Hematopoietic multipotent progenitor cell treated with erythropoietin and hydrocortisone succinate and interleukin-3 and kit ligand, for 6 days (in vitro differentiated cells): Measurements from ENCODE around the gene PFDN5.
"Not testable (repeated sequence)": the region's sequence is repeated elsewhere in the genome, so short reads cannot be mapped to it uniquely, and the experiment has no call there.

Source experiments
- DNase-seq: peaks from one replicate; pipeline ENCODE4 v3.0.0-alpha.2; 2015

Gene PFDN5

DNA sequence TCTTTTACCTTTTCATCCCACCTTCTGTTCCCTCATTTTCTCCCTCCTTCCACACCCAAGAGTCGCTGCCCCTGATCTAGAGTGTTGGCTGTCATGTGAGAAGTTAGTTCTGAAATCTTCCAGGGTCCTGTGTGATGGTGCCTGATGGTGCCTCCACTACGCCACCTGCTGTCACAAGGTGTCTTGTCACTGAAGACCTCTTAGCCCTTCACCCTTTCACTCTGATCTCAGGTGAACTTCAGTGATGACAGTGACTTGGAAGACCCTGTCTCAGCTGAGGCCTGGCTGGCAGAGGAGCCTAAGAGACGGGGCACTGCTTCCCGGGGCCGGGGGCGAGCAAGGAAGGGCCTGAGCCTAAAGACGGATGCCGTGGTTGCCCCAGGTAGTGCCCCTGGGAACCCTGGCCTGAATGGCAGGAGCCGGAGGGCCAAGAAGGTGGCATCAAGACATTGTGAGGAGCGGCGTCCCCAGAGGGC is 7.6 kb upstream of the PFDN5 start:
- DNase-seq = peak; percentile 88

DNA sequence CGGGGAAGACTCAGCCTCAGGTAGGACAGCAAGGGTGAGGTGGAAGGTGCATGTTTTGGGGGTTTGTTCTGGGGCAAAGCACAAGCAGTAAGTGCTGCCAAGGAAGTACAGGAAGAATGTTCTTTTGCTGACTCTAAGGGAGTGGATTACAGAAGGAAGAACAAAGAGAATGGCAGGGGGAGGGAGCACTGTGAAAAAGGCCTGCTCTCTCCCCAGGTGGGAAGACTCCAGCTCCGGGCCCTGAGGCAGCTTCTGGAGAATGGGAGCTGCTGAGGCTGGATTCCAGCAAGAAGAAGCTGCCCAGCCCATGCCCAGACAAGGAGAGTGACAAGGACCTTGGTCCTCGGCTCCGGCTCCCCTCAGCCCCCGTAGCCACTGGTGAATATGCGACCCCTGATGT is 7.0 kb upstream of the PFDN5 start:
- no peak for DNase-seq

DNA sequence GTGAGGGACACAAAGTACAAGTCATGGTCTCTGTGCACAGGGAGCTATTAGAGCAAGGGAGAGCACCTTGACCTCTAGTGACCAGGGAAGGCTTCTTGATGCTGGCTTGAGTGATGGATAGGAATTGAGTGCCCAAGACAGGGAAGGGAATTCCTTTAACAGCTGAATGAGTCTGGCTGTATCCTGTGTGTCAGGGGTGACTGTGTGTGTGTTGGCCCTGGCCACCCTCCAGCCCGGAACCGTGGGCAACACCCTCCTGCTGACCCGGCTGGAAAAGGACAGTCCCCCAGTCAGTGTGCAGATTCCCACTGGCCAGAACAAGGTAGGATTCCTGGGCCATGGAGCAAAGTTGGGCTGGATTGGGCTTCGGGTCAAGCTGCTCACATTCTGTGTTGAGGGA is 5.5 kb upstream of the PFDN5 start:
- no peak for DNase-seq

DNA sequence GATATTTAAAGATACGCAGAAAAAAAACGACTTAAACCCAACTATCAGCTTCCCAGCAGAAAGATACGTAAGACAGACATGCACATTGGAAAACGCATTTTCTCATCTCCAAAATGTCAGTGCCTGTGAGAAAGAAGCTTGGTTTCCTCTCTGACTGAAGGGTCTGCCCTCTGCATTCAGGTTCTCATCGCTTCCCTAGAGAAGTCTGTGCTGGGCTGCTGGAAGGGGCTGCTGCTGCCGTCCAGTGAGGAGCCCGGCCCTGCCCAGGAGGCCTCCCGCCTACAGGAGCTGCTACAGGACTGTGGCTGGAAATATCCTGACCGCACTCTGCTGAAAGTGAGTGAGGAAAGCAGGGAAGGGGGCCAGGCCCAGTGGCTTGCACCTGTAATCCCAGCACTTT is 4.7 kb upstream of the PFDN5 start:
- no peak for DNase-seq

DNA sequence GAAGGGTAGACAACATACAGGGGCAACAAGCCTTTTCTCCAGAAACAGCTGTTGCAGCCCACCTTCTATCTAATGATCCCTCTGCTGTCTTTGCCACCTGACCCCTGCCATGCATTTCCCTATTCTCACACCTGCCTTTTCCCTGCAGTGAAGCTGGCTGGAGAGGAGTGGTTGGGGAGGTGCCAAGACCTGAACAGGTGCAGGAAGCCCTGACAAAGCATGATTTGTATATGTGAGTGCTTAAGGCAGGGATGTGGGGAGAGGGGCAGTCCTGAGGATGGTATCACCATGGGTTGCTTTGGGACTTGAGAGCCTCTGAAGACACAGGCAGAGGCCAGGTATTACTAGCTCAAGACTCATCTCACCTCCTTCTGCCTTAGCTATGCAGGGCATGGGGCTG is 2.9 kb upstream of the PFDN5 start:
- no peak for DNase-seq

DNA sequence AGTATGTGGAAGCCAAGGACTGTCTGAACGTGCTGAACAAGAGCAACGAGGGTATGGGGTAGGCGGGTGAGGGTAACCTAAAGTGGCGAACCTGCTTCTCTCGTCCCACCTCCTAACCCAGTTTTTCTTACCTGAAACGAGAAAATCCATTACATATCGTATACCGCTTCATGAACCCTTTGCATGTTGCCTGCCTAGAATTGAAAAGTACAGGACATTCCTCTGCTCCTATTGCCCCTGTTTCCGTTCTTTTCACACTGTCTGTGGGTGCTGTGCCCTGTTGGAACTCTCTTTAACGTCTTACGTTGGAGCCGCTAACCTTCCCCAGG is 513 bp downstream of the PFDN5 start:
- peak; percentile 30 for DNase-seq

DNA sequence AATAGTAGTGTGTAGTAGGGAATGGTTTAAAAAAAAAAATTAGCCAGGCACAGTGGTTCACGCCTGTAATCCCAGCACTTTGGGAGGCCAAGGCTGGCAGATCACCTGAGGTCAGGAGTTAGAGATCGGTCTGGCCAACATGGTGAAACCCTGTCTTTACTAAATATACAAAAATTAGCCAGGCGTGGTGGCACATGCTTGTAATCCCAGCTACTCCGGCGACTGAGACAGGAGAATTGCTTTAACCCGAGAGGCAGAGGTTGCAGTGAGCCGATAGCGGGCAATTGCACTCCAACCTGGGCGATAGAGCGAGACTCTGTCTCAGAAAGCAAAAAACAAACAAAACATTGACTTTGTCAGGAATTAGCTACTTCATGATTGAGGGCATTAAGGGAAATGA is 1.8 kb downstream of the PFDN5 start:
- DNase-seq = not testable (repeated sequence)

DNA sequence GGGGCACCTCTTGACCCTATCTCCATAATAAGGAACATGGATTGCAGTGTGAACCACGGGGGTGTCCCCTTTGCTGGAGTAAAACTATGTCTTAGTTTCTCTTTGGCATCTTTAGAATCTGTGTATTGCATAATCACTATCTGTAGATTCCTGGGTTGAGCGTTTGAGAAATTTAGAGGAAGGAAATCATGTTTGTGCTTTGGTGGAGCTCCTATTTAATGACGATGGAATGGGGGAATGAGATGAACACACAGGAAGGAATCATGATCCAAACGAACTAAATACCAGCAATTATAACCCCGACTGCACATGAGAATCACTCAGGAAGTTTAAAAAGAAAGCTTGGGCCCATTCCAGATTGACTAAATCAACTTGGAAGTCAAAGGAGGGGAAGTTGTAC is 2.8 kb downstream of the PFDN5 start:
- peak; percentile 44 for DNase-seq

DNA sequence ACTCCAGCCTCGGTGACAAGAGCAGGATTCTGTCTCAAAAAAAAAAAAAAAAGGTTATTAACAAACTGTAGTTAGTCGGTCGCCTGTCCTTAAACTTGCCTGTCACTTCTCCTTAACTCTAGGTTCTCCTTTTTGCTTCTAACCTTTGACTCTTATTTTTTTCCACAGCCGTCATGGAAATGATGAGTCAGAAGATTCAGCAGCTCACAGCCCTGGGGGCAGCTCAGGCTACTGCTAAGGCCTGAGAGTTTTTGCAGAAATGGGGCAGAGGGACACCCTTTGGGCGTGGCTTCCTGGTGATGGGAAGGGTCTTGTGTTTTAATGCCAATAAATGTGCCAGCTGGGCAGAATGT is 3.7 kb downstream of the PFDN5 start:
- peak; percentile 72 for DNase-seq

DNA sequence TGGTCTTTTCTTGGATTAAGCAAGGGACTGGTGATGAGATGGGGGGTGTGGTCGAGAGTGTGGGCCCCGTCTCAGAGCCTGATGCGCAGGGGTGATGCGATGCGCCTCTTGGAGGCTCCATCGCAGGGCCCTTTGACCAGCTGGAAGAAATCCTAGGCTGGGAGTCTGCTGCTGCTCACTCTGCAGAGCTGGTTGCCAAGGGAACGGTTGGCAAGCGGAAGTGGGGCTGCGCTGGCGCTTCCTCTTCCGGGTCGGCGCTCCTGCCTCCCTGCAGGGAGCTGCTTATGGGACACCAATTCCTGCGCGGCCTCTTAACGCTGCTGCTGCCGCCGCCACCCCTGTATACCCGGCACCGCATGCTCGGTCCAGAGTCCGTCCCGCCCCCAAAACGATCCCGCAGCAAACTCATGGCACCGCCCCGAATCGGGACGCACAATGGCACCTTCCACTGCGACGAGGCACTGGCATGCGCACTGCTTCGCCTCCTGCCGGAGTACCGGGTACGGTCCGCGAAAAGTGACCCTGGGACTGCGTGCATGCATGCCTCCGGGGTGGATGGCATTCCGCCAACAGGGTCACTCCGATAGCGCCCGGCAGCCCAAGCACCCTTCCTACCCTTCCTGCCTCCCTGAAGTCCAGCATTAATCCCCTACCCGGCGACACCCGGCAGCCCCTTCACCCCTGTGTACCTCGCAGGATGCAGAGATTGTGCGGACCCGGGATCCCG is 4.3 kb downstream of the PFDN5 start, which contains the start of gene MYG1:
Gene MYG1, plus strand, starts transcription at position 242 of the 727 bp plus-strand sequence. Its CDS starts 43 bp downstream, at position 285.
- DNase-seq = peak; percentile 96

DNA sequence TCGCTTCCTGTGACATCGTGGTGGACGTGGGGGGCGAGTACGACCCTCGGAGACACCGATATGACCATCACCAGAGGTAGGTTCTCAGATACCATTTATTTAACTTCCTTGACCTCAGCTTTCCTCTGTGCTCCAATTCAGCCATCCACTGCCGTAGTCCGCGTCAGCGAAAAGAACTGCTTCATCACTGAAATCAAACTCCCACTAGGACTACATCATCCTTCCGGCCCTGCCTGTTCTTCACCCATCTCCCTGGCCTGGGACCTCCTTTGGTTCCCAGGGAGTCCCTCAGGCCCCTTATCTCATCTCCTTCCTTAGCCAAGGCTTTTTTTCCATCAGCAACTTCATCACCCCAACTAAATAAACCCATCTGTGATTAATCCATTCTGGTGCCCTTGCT is 4.8 kb downstream of the PFDN5 start:
- DNase-seq = peak; percentile 25

DNA sequence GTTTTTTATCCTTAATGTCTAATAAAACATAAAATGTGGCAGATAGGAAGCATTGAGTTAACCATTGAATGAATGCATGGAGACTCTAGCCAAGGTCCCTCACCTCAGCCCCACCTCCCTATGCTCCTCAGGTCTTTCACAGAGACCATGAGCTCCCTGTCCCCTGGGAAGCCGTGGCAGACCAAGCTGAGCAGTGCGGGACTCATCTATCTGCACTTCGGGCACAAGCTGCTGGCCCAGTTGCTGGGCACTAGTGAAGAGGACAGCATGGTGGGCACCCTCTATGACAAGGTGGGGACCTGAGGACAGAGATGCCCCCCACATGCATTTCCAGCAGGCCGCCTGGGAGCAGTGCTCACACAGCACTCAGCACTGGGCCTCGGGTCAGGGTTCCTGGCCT is 7.6 kb downstream of the PFDN5 start:
- DNase-seq = no peak

DNA sequence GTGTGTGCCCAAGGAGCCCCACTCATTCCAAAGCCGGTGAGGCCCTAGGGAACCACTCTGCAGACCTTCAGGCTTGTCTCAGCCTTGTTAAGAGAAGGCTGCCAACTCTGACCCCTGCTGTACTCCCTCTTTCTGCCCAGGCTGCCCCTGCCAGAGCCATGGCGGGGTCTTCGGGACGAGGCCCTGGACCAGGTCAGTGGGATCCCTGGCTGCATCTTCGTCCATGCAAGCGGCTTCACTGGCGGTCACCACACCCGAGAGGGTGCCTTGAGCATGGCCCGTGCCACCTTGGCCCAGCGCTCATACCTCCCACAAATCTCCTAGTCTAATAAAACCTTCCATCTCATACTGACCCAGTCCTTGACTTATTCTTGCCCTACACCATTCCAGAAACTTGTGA is 11.5 kb downstream of the PFDN5 start:
- no peak for DNase-seq

DNA sequence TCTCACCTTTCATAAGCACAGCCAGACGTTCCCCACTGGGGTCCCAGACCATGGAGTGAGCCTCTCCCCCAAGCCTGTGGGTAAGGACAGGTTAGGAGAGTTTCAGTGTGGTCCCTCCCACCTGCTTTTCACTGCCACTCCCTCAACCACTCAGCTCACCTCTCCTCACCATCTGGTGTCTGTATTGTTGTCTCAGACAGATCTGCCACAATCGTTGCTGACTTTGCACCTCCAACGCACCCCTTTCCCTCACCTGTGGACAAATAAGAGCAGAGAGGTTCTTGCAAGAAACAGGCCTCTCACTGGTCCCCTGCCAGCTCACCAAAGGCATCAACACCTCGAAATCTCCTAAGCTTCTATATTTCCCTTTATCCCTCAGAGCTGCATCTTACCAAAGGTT is 12.9 kb downstream of the PFDN5 start:
- no peak for DNase-seq

DNA sequence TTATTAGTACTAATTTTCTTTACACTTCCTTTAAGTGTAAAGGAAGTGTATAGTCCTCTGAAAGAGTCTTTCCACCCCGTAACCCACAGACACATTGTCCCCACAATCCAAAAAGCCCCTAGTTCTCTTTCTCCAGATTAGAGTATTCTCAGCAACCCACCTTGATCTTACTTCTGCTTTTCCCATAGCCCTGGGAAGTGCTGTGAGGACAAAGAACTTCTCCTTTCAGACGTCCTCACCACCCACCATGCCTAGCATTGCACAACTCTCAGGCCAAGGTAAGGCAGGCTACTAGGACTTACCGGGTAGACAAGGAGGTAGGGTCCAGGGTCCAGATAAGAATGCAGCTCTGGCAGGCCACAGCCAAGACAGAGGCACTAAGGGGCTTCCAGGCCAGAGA is 18.7 kb downstream of the PFDN5 start:
- DNase-seq = peak; percentile 30

DNA sequence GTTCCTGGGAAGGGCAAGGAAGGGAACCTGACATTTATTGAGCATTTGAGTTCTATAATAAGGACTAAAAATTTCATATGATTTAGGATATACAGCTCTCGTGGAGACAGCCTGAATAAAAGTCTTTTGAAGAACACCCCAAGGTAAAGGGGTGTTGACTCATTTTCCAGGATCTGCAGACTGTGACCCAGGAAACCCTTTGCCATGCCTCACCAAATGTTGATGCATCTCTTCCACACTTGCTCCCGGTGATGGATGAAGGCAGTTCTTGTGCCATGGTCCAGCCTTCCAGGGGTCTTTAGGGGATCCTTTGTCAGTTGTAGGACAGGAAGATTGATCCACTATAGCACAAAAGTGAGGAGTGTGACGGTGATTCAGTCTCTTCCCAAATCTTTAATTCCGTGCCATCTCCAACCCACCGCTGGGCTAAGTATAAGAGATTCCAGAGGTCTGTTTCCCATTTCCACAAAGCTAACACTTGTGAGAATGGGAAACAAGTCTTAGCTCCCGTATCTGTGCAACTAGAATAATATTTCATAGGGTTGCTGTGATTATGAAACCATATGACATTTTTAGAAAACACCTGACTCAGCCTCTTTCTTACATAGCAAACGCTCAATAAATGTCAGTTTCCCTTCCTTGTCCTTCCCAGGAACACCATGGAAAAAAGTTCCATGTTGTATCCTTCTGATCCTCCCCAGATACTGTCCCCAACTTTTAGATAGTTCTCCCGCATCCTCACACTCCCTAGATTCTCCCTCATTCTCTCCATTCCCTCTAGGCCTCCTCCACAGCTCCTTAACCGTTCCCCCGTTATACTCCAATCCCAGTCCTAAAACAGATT is 25.2 kb downstream of the PFDN5 start:
- no peak for DNase-seq

DNA sequence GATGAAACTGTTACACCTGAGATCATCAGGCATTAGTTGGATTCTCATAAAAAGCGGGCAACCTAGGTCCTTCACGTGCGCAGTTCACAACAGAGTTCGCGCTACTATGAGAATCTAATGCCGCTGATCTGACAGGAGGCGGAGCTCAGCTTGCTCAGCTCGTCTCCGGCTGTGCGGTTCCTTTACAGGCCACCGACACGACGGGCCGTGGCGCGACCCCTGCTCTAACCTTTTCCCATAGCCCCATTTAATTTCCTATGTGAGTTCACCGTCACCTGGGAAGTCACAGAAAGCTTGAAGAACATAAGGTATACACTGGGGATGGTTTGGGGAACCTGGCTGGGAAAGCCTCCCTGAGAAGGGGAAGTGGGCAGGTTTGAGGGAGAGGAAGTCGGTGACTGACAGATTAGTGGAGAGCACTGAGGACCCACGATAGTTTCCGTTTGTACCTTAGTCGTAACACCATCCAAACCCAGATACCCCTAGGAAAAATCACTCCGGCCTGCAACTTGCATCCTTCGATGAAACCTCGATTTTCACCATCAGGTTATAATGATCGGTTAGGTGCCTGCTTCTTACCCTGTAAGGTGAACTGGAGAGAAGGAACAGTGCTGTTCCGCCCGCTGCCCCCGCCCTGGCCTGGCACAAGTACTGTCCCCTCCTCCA is 28.9 kb downstream of the PFDN5 start:
- peak; percentile 79 for DNase-seq

DNA sequence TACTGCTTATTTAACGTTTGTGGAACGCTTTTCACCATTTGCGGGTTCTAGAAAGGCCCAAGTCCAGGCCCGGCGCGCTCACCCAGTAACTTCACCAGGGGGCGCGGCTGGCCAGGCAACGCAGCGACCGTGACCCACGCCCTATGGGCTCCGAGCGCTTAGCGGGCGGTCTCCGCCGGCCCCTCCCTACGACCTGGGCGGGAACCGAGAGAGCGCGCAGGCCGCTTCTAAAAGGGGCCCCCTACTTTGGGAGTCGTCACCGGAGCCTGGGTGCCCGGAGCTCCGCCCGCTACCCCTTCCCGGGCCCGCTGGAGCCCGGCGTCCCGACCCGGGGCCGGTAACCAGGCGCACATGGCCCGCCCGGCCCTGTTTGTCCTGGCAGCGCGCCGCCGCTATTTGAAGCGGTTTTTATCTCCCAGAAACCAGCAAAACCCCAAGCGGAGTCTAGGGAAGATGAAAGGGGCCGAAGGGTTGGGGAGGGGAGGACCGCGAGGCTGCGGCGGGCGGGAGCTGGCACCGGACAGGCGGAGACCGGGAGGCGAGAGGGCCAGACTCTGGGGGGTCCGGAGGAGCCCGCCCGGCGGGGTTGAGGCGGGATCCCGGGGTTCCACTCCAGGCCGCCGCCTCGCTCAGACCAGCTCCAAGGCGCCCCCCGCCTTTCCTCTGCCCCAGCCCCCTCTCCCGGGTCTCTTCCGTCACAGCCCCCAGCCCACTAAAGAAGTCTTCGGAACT is 29.6 kb downstream of the PFDN5 start:
- peak; percentile 97 for DNase-seq

DNA sequence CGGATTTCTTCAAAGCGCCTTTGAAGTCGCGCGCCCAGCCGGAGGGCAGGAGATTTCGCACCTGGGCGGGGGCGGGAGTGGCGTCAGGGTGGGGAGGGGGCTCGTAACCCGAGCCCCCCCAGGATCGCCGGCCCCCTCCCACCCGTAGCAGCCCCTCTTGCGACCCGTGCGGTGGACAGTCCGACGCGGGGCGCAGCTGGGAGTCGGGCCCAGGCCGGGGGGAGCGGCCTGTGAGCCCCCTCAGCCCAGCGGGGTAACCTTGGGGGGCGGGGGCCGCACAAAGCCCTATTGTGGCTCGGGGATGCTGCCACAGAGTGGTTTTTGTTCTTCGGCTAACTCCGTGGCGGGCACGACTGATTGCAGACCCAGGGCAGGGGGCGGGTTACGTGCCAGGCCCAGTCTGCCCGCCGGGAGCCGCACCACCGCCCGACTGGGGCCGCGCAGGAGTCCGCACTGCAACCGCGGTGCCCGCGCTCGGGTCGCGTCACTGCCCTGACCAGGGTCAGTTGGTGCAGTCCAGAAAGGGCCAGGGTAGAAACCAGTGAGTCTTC is 30.2 kb downstream of the PFDN5 start:
- peak; percentile 48 for DNase-seq

DNA sequence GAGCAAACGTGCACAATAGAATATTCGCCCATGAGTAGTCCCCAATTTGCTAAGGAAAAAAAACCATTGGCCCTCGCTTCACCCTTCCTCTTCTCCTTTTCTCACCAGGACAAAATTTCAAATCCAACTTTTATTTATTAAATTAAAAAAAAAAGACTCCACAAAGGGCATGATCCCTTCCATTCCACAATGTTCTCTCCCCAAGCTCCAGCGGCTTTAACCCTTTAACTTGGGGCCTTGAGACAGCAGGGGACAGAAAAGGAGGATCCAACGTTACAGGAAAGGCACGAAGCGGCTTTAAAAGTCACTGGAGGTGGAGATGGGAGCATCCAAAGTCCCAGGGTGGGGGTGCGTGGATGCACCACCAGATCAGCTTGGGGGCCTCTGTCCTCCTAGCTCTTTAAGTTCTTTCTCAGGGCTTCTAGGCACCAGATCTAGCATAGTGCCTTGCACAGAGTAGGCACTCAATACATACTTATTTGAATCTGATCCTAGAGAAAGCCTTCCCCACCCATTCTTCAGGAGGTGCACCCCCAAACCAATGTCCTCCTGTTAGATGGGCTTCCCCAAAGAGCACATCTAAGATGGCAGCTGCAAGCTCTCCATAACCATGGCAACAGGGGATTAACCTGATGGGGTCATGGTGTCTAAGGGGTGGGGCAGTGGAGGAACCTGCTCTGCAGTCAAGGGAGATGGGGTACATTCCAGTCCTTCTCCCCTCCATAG is 31.3 kb downstream of the PFDN5 start:
- DNase-seq = peak; percentile 29

DNA sequence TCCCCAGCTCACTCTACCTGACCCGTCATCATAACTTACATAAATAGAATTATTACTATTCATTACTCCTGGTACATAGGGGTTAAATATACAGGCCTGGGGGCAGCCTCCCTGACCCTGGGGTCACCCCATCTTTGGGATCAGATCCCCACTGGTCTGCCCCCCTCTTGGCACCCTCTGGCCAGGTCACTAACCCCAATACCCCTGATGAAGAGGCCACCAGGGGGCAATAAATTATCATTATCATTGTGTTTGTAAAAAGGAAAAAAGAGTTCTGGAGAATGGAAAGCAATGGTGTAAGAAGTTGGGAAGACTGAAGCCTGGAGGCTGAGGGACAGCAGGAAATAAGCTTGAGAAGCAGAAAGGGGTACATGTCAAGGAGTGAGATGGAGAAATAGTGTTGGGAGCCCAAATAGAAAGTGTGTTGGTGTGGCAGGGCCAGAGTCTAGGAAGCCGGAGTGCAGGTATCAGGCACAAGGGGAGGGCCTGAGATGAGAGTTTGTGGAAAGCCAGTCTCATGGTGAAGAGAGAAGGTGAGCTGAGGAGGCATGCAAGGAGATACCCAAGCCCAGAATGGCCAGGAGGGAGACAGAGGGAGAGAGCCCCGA is 32.2 kb downstream of the PFDN5 start:
- DNase-seq = peak; percentile 73

DNA sequence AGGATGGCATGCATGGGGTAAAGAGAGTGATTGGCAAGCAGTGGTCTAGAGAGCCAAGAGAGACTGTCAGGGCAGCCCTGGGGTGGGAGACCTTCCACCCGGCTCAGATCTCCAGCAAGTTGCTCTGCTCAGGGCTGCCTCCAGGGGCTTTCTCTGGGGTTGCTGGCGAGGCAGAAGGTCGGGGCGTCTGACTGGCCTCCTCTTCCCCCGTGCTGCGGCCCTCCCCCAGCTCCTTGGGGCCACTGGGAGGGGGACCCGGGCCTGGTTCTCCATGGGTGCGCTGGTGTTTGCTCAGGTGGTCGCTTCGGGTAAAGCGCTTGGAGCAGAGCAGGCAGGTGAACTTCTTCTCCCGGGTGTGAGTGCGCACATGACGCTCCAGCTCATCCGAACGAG is 32.7 kb downstream of the PFDN5 start:
- DNase-seq = peak; percentile 43
